ENCODE results near the gene HVCN1.

- TF ChIP-seq, protein P1, sequence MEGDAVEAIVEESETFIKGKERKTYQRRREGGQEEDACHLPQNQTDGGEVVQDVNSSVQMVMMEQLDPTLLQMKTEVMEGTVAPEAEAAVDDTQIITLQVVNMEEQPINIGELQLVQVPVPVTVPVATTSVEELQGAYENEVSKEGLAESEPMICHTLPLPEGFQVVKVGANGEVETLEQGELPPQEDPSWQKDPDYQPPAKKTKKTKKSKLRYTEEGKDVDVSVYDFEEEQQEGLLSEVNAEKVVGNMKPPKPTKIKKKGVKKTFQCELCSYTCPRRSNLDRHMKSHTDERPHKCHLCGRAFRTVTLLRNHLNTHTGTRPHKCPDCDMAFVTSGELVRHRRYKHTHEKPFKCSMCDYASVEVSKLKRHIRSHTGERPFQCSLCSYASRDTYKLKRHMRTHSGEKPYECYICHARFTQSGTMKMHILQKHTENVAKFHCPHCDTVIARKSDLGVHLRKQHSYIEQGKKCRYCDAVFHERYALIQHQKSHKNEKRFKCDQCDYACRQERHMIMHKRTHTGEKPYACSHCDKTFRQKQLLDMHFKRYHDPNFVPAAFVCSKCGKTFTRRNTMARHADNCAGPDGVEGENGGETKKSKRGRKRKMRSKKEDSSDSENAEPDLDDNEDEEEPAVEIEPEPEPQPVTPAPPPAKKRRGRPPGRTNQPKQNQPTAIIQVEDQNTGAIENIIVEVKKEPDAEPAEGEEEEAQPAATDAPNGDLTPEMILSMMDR (IDR thresholded peaks at IDR 0.05) = no peak
- TF ChIP-seq POLR2AphosphoS5 (IDR thresholded peaks at IDR 0.05) = no peak
These were observed 16.4 kb upstream of the HVCN1 start for GRCh38 chr12:110705309-110705708.
